ENCODE data around the gene ZFAND5.

The ZFAND5 gene

GRCh38 chr9:72364679-72365524 lies at the start of gene ZFAND5:
TSS of gene ZFAND5 (minus strand) at chr9:72365208. CDS start at chr9:72360778, 4,430 bp downstream.
- peak; percentile 96 for DNase-seq (ENCODE audit: low spot score)

- DNase-seq (ENCODE audit: low spot score), result no peak
Observed at GRCh38 chr9:72412483-72413040, 47.6 kb upstream of the ZFAND5 start.

GRCh38 chr9:72410214-72410613 lies 45.2 kb upstream of the ZFAND5 start:
- no peak for DNase-seq (ENCODE audit: low spot score)

GRCh38 chr9:72407114-72407513 lies 42.1 kb upstream of the ZFAND5 start:
- no peak for DNase-seq (ENCODE audit: low spot score)

- DNase-seq (ENCODE audit: low spot score), result no peak
Observed at GRCh38 chr9:72402744-72403143, 37.7 kb upstream of the ZFAND5 start.

- no peak for DNase-seq (ENCODE audit: low spot score)
Observed at GRCh38 chr9:72401396-72401795, 36.4 kb upstream of the ZFAND5 start.

GRCh38 chr9:72400866-72401265 lies 35.9 kb upstream of the ZFAND5 start:
- DNase-seq (ENCODE audit: low spot score), result no peak

GRCh38 chr9:72399391-72399790 lies 34.4 kb upstream of the ZFAND5 start:
- no peak for DNase-seq (ENCODE audit: low spot score)

GRCh38 chr9:72396247-72397091 lies 31.5 kb upstream of the ZFAND5 start:
- DNase-seq (ENCODE audit: low spot score), result peak; percentile 17

GRCh38 chr9:72394066-72394465 lies 29.1 kb upstream of the ZFAND5 start:
- no peak for DNase-seq (ENCODE audit: low spot score)

- no peak for DNase-seq (ENCODE audit: low spot score)
Observed at GRCh38 chr9:72390907-72391306, 25.9 kb upstream of the ZFAND5 start.

GRCh38 chr9:72386186-72386585 lies 21.2 kb upstream of the ZFAND5 start:
- no peak for DNase-seq (ENCODE audit: low spot score)

- DNase-seq (ENCODE audit: low spot score), result no peak
Observed at GRCh38 chr9:72384710-72385485, 19.9 kb upstream of the ZFAND5 start.

- no peak for DNase-seq (ENCODE audit: low spot score)
Observed at GRCh38 chr9:72383978-72384709, 19.1 kb upstream of the ZFAND5 start.

GRCh38 chr9:72382405-72382804 lies 17.4 kb upstream of the ZFAND5 start:
- DNase-seq (ENCODE audit: low spot score), result no peak

- DNase-seq (ENCODE audit: low spot score), result no peak
Observed at GRCh38 chr9:72377041-72377440, 12.0 kb upstream of the ZFAND5 start.

- DNase-seq (ENCODE audit: low spot score), result no peak
Observed at GRCh38 chr9:72371151-72371550, 6.1 kb upstream of the ZFAND5 start.

- DNase-seq (ENCODE audit: low spot score), result peak; percentile 73
Observed at GRCh38 chr9:72365525-72366256, 683 bp upstream of the ZFAND5 start.

- peak; percentile 41 for DNase-seq (ENCODE audit: low spot score)
Observed at GRCh38 chr9:72363908-72364678, 915 bp downstream of the ZFAND5 start.

GRCh38 chr9:72363236-72363635 lies 1.8 kb downstream of the ZFAND5 start:
- no peak for DNase-seq (ENCODE audit: low spot score)
